ENCODE measurements around the gene CCNG2.

GRCh38 chr4:77155631-77156452 is 1.2 kb upstream of the CCNG2 start:
- TF ChIP-seq POLR2A (IDR thresholded peaks at IDR 0.05) (no peak), CTCF (IDR thresholded peaks at IDR 0.05) (no peak), EP300 (IDR thresholded peaks at IDR 0.05) (no peak)

Measured in tibial nerve (tissue), 4 donors.